GM04503 (cell line): ENCODE data around the gene FAM13A.

Source experiments
- DNase-seq: peaks from one replicate; pipeline ENCODE4 v3.0.0-alpha.2; 2012; ENCODE audit warnings: low read depth

Gene FAM13A

DNA sequence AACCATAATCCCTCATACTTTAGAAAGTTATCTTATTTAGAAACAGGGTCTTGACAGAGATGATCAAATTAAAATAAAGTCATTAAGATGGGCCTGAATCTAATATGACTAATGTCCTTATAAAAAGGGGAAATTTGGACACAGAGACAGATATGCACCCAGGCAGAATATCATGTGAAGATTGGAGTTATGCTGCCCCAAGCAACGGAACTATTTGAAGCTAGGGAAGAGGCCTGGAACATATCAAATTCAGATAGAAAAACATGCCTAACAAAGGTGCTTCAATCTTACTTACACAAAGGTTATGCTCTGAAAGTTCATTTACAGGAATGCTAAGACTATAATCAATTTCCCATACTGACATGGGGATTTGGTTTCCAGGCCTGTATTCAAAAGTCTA, 246.7 kb downstream of the FAM13A start:
- no peak for DNase-seq

DNA sequence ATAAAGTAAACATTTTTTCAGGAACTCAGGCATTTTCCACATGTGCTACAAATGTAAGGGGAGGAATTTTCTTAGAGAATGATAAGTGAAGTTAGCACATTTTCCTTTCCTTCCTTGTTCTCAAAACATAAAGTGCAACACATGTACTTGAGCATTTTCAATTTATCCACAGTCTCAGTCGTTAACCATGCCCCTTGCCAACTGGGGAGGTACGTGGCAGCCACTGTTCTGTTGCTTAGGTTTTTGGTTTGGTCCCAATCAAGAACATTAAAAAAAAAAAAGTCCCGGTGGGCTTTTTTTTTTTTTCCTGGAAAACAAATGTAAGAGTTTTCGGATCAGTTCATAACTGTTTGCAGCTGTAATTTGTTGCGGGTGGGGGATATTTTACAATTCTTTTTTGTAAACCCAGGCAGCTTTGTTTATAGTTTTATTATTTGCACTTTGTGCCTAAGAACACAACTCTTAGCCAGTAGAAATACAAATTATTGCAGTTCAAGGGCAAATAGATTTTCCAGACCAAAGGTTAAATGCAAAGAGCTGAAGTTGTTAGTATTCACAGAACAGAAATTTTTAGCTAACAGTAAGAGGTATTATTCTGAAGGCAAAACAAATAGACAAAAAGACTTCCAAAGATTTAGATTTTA, 247.3 kb downstream of the FAM13A start:
- no peak for DNase-seq

- DNase-seq, result no peak
Observed at GRCh38 chr4:88809101-88809500, 247.9 kb downstream of the FAM13A start.

GRCh38 chr4:88807499-88807898, 249.5 kb downstream of the FAM13A start:
- no peak for DNase-seq

- no peak for DNase-seq
Observed at GRCh38 chr4:88804234-88804633, 252.8 kb downstream of the FAM13A start.

DNA sequence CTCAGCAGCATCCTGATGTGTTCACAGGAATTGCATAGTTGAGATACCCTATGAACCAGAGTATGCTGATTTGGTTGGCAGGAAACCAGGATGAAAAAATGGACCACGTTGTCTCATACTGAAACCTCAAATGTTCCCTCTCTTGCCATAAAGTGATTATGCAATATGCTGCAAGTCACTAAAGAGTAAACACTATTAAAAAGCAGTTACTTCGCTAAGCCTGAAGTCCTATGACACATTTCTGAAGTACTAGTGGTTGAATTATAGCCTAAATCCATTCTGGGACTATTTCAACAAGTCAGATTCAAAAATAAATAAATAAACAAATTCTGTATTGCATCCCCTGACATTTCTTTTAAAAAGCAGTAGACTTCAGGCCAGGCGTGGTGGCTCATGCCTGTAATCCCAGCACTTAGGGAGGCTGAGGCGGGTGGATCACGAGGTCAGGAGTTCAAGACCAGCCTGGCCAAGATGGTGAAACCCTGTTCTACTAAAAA, 253.3 kb downstream of the FAM13A start:
- DNase-seq, result peak; percentile 87

GRCh38 chr4:88802585-88803286, 254.2 kb downstream of the FAM13A start:
- DNase-seq, result no peak

DNA sequence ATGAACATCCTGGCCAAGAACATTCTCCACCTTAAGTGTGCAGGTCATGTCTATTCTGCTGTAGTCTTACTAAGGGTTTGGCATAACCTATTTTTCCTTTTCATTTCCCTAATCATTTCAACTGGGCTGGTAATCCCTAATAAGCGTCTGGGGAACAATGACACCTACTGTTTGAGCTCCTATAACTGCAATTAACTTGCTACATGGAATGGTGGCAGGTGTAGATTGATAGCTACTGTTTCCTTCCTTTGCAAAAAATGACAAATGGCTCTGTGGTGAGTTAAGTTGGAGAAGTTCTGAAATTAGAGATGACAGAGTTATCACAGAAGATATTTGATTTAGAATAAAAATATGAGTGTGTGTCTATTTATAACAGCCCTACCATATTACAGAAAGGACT, 254.8 kb downstream of the FAM13A start:
- no peak for DNase-seq

DNA sequence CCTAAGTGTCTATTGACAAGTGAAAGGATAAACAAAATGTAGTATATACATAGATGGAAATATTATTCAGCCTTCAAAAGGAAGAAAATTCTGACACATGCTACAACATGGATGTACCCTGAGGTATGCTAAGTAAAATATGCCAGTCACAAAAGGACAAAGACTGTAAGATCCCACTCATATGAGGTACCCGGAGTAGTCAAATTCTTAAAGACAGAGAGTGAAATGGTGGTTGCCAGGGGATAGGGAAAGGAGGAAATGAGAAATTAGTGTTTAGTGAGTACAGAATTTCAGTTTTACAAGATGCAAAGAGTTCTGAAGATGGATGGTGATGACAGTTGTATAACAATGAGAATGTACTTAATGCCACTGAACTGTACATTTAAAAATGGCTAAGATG, 257.1 kb downstream of the FAM13A start:
- DNase-seq, result no peak

DNA sequence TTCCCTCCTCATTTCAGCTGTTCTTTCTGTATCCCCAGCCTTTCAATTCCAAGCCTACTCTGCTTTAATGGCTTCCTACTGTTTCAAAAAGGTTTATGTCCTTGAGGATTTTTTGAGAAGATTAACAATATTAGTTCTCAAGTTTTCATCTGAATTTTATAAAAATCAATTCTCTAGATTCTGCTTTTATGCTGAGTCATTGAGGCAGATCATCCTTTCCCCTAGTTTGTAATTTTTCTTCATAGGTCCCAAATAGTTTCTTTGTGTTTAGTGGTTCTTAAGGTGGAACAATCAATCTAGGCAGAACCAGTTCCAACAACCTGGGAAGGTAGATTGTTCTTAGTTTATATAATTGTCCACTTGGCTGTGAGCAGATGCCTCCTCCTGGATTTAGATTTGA, 259.3 kb downstream of the FAM13A start:
- no peak for DNase-seq

- no peak for DNase-seq
Observed at GRCh38 chr4:88796545-88796944, 260.4 kb downstream of the FAM13A start.

DNA sequence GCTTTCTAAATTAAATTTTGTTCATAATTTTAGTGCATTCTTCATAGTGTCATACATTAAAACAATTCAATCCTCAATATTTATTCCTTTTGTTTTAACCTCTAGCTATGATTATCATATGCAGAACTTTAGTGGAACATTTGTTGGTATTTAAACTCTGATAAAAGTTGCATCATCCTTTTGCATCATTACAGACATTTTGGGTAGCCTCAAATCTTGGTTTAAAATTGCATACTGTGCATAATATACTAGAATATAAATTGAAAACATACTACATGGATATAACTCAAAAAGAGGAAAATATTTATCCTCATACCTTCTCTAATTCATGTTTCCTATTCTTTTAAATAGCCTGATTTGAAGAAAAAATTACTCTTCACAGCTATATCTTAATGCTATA, 262.0 kb downstream of the FAM13A start:
- DNase-seq, result no peak

DNA sequence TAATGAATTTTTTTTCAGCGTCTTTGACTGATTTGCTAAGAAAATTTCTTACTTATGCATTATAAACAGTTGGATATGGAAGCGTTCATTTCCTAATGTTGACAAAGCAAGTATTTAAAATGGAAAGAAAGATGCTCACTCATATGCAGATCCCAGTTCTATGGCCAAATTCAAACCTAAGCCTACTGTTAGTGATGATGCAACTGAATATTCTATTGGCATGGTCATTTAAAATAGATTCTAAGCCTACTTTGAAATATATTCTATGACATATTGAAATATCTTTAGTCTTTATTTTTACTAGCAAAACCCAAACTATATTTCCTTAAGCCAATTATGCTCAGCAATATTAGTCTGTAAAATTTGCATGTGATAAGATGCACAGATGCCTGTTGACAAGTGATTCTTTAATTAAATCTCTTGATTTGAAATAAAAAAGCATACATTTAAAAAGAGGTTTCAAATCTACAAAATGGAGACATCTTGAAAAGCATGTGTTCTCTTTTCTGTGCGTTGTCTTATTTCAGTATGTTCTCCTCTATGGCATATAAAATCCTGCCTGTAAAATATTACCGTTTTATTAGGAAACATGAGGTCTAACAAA, 262.8 kb downstream of the FAM13A start:
- no peak for DNase-seq

DNA sequence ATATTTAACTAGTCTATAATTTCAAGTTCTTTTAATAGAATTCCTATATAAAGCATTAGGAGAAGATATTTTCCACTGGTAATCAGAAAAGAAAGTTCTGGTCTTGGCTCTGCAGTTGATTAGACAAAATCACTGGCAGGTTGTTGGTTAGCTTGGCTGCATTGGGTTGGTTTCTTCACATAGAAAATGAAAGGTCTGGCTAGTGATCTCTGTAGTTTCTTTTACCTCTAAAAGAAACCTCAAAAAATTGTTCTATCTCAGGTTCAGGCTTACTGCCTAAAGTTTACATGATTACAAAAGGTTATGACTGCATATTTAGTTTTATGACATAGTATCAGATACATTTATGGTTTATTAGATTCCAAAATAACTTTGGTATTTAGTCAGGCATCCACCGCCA, 263.5 kb downstream of the FAM13A start:
- DNase-seq, result no peak

- no peak for DNase-seq
Observed at GRCh38 chr4:88792821-88793220, 264.2 kb downstream of the FAM13A start.

- DNase-seq, result peak; percentile 67
Observed at GRCh38 chr4:88792268-88792781, 264.7 kb downstream of the FAM13A start.

DNA sequence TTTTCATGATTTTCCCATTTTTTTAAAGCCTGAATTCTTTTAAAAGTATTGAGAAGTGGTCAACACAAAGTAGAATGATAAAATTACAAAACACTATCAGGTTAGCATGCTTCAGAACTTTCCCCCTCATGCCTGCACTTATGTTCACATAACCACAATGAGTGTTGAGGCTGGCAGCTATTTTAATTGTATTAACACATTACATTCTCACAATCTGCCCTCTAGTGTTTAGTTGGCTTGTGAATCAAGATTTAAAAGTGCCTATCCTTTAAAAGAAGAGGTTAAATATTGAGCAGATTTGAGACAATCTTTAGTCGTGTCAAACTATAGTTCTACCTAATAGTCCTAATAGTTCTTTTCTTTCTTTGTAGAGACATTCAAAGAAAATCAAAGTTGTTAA, 265.7 kb downstream of the FAM13A start:
- DNase-seq, result no peak

DNA sequence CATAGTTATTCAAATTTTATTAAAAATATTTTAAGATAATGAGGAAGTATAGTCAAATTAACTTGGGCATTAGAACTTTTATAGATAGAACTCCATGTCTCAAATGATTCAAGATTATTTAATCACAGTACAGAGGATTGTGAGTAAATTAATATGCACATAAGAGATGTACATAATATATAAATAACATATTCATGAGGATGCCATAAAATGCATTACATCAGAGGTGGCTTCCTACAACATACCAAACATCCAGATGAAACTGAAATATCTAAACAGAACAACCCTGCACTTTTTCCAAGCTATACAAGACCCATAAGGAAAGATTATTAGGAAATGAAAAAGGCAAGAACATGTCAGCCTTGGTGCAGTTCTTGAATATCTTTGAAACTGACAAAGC, 268.1 kb downstream of the FAM13A start:
- DNase-seq, result no peak

- no peak for DNase-seq
Observed at GRCh38 chr4:88788424-88788823, 268.6 kb downstream of the FAM13A start.

DNA sequence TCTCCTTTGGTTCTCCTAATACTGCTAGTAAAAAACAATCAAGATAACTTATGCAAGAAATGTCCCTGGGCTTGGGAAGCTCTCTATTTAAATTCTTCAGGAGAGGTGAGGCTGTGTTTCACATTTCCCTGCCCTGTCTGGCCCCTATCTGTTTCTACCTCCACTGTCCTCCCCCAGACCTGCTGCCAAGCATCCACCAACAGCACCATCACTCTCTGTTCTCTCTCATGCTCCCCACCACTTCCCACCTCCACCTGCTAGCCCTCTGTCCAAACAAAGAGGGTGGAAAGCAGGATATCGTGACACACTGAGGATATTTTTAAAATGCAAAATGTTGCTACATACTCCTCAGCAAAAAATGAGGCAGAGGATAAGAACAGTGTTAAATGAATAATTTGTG, 271.0 kb downstream of the FAM13A start:
- DNase-seq, result no peak

DNA sequence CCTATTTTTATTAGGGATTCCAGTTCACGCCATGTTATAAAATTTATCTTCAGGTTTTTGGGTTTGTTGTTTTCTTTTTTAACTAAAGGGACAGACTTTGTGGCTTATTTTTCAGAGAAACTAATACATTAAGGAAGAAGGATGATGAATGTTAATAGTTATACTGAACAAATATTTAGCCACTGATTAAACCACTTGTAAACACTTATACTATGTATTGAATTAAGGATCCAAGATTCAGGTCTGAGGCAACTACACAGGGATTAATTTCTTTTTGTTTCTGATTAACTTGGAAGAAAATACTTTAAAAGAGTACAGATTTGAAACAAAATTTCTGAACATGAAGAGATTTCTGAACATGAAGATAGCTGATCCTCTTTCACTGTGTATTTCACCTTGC, 276.6 kb downstream of the FAM13A start:
- DNase-seq, result no peak

- DNase-seq, result no peak
Observed at GRCh38 chr4:88779431-88779830, 277.6 kb downstream of the FAM13A start.

DNA sequence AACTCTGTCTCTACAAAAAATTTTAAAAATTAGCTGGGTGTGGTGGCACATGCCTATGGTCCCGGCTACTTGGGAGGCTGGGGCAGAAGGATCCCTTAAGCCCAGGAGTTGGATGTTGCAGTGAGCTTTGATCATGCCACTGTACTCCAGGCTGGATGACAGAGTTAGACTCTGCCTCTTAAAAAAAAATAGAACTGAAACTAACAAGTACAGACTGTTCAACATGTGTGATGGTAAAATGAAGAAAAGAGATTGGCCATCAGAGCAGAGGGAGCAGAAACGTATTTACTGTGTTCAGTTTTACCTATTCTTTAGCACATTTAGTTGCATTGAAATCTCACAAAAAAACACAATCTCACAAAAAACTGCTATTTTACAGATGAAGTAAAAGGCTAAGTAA, 281.5 kb downstream of the FAM13A start:
- DNase-seq, result no peak
